ENCODE data around the gene HS3ST5.
"Not testable (repeated sequence)": the region's sequence is repeated elsewhere in the genome, so short reads cannot be mapped to it uniquely, and the experiment has no call there.

HS3ST5 gene

DNA sequence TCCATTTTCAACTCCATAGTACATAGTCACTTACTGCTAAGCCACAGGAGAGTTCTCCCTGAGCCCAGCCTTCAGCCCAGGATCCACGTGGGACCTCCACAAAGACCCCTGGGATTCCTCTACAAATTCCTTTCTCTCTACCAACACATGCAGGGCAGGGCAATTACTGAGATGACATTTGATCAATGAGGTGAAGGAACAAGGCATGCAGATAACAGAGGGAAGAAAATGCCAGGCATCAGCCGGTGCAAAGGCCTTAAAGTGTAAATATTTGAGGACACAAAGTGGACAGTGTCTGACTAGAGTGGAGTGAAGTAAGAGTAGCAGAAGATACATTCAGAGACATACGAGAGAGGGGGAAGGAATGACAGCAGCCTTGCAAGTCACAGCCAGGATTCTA is 70.2 kb downstream of the HS3ST5 start:
- DNase-seq: no peak

GRCh38 chr6:114271405-114271804 is 71.4 kb downstream of the HS3ST5 start:
- DNase-seq: no peak

- no peak for DNase-seq
Measured at GRCh38 chr6:114267897-114268296, 74.9 kb downstream of the HS3ST5 start.

- no peak for DNase-seq
Measured at GRCh38 chr6:114260810-114261209, 82.0 kb downstream of the HS3ST5 start.

DNA sequence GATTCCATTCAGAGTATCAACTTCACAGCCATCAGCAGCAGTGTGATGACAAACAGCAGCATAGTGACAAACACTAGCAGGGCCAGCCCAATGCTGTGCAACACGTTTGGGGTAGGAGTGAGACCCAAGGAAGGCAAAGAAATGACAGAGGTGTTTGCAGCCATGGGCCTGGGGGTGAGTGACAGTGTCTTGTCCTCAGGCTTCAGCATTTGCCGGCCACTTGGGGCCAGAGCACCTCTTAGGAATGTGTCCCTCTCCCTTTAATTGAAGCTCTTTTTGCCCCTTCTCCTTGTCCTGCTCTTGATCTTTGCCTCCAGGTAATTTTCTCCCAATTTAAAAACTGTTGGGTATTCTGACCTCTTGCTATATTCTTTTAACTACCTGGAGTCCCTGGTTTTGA is 84.4 kb downstream of the HS3ST5 start:
- no peak for DNase-seq

- no peak for DNase-seq
Measured at GRCh38 chr6:114253431-114253830, 89.4 kb downstream of the HS3ST5 start.

GRCh38 chr6:114249522-114249921 is 93.3 kb downstream of the HS3ST5 start:
- DNase-seq: no peak

DNA sequence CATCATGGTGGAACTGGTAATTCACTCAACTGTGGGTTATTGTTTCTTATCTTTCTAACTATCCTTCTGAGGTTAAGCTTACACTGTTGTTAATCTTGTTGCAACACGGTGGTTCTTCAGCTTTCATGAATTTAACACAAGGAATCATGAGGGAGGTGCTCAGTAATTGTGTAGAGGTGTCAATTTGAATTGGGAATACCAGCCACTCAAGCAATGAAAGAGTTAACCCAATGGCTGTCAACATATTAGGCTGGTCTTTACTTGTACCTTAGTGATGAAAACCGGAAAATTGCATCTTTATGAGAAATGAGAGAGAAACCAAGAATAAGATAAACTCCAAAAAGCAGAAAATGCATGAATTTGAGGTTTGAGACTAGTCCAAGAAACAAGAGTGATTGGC is 95.7 kb downstream of the HS3ST5 start:
- DNase-seq: no peak

GRCh38 chr6:114240796-114241195 is 102.0 kb downstream of the HS3ST5 start:
- no peak for DNase-seq

DNA sequence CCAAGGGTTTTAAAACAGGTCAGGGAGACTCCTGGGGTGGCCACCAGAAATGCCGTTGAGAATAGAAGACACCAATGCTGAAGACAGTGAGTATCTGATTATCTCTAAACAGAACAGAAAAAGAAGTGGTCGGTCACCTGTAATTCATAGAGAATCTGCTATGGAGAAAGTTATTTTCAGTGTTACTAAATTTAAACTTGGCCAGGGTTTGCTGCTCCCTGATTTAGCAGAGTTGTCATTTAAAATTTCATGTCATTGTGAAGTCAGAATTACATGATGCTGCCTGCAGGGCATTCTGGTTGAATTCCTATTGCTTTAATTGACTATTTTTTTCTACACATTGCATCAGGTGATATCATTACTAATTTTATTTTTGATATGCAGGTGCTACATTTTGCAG is 114.1 kb downstream of the HS3ST5 start:
- DNase-seq: no peak

DNA sequence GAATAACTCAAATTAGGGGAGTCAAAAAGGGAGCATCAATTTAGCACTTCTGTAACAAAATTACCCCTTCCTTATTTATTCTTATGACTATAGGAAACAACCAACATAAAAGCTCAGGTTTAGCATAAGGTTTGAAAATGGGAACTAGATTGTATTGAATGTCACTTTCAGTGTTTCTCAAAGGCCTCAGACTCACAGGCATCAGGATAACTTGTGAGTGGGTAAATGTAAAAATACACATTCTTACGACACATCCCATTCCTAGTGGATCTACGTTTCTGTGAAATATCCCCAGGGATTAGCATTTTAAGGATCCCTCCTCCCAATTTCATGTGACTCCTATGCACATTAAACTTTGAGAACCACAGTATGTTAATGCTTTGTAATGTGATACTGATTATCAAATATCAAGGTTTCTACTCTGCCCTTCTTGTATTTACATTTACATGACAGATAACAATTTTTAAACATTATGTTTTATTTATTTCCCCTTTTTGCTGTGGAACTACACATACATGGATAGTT is 114.8 kb downstream of the HS3ST5 start:
- no peak for DNase-seq

GRCh38 chr6:114220241-114220640 is 122.6 kb downstream of the HS3ST5 start:
- DNase-seq: no peak

GRCh38 chr6:114218437-114219340 is 124.1 kb downstream of the HS3ST5 start:
- no peak for DNase-seq

DNA sequence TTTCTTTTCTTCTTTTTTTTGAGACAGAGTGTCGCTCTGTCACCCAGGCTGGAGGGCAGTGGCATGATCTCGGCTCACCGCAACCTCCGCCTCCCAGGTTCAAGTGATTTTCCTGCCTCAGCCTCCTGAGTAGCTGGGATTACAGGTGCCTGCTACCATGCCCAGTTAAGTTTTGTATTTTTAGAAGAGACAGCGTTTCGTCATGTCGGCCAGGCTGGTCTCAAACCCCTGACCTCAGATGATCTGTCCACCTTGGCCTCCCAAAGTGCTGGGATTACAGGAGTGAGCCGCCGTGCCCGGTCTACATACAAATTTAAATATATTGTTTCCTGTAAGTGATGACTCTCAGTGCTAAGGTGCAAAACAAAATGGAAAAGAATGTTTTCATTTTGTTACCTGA is 124.8 kb downstream of the HS3ST5 start:
- DNase-seq: not testable (repeated sequence)

DNA sequence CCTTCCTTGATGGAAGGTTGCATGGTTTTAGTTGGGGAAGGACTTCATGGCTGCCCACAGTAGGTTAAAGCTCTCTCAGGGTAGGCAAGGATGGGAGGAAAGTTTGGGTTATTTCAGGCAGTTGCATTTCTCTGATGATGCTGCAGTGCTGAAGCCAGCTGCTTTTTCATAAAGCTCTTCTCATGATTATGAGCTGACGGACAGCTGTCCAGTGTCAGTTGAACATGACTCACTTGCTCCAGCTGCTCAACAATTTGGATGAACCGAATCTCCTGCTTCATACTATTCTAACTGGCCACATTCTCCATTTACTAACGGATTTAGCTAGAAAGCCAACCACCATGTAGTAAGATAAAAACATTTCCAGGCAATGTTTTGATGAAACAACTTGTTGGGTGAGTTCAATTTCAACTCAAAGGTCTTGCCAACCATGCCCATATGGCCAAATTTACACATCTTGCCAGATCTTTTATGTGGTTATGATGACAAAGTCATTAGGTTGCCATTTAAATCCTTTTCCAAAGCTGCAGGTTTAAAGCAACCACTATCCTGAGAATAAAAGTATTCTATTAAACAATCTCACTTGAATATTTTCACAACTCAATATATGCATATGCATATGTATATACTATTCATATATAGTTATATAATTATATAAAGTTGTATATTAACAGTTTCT is 125.9 kb downstream of the HS3ST5 start:
- no peak for DNase-seq

GRCh38 chr6:114210467-114210866 is 132.4 kb downstream of the HS3ST5 start:
- DNase-seq: no peak

DNA sequence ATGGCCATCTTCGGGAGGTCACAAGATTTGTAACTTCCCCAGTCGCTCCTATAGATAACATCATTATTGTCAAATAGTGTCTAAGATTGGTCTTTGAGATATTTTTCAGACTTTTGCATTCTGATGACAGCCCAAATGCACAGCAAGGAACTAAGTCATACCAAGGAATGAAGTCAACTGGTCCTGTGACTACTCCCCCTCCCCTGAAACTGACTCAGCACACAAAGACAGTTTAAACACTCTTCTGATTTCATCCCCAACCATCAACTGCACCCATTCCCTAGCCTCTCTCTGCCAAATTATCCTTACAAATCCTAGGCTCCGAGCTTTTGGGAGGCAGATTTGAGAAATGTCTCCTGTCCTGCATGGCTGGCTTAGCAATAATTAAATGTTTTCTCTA is 139.4 kb downstream of the HS3ST5 start:
- DNase-seq: no peak

- no peak for DNase-seq
Measured at GRCh38 chr6:114202389-114202788, 140.4 kb downstream of the HS3ST5 start.

DNA sequence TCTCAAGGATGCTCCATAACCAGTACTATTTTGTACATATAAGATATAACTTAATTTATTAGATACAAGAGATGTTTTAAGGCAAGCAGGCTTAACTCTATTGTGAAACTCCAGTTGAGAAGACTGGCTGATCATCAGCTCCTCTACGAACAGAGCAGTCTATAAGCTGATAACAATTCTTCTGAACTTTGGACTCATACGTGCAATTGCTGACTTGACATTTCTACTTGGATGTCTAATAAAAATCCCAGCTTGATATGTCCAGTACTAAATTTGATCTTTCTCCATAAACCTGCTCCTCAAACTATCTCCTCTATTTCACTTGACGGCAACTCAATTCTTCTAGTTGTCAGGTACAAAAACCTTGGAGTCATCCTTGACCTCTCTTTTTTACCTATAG is 141.9 kb downstream of the HS3ST5 start:
- DNase-seq: no peak

GRCh38 chr6:114195631-114196403 is 147.0 kb downstream of the HS3ST5 start:
- DNase-seq: no peak

DNA sequence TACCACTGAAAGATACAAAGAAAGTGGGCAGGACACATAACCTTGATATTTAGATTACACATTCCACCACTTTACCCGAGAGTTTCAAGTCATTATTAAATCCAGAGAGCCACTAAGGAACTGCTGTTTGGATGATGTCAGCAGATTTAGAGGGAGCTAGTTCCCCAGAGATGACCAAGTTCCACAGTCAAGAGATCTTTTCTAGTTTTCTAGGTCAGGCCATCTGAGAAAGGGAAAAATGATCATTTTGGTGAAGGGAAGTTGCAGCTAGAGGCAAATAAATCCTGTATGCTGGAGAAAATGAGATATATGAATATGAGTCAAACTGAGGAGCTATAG is 147.8 kb downstream of the HS3ST5 start:
- no peak for DNase-seq

GRCh38 chr6:114194362-114195026 is 148.3 kb downstream of the HS3ST5 start:
- DNase-seq: no peak

- no peak for DNase-seq
Measured at GRCh38 chr6:114187563-114187962, 155.3 kb downstream of the HS3ST5 start.
